WI38 (cell line): ENCODE results near the gene GSTO2.

Source experiments
- H3K4me3 ChIP-seq: 2 replicates; pipeline ENCODE4 v1.5.1; 2011; ENCODE audit warnings: low read depth, mild to moderate bottlenecking, control low read depth, low read length
- CTCF ChIP-seq: IDR thresholded peaks from 2 replicates; pipeline ENCODE4 v1.5.1; 2012; ENCODE audit warnings: low read depth, mild to moderate bottlenecking, control low read depth, low read length

Gene GSTO2

GRCh38 chr10:104309980-104310978 is 41.3 kb downstream of the GSTO2 start:
- H3K4me3 ChIP-seq, result no peak overlapping the region
- no peak for TF ChIP-seq CTCF

GRCh38 chr10:104311184-104311720 is 42.3 kb downstream of the GSTO2 start:
- no peak overlapping the region for H3K4me3 ChIP-seq
- no peak for TF ChIP-seq CTCF

- no peak overlapping the region for H3K4me3 ChIP-seq
- TF ChIP-seq CTCF, result no peak
Observed at GRCh38 chr10:104314591-104315485, 45.9 kb downstream of the GSTO2 start.

GRCh38 chr10:104315486-104315921 is 46.5 kb downstream of the GSTO2 start:
- H3K4me3 ChIP-seq, result no peak overlapping the region
- no peak for TF ChIP-seq CTCF

GRCh38 chr10:104316321-104317099 is 47.5 kb downstream of the GSTO2 start:
- no peak for TF ChIP-seq CTCF
- no peak overlapping the region for H3K4me3 ChIP-seq

- TF ChIP-seq CTCF, result no peak
- no peak overlapping the region for H3K4me3 ChIP-seq
Observed at GRCh38 chr10:104317269-104317710, 48.3 kb downstream of the GSTO2 start.
